ENCODE results near the gene SCRN2. TPM values are rescaled to one million over a fixed set of nuclear protein-coding genes. Genes with fewer than 3 reads are reported as not detected.
A peak's percentile ranks its signal among the peaks of the same experiment; 100 is the strongest.

Gene SCRN2
- 34.9 and 45.2 TPM in 2 replicates for total RNA-seq (ENCODE audit: low replicate concordance)
- long read RNA-seq, transcript SCRN2-202 (7 exons, 1,779 nt) = minor isoform, 5 of 25 reads
- long read RNA-seq, transcript SCRN2-201 (8 exons, 1,548 nt) = major isoform, 12 of 25 reads
- long read RNA-seq, partial matches to known transcripts = 3 of 25 reads
- long read RNA-seq, other reads (novel, unspliced or antisense) = 3 of 25 reads

- Mint-ChIP-seq H3K9me3 (no peaks in the 10 kb centered on the region), H3K4me1 (ENCODE audit: unreplicated experiment) (peaks cover 16% of the 10 kb centered on the region), H3K4me3 (peak within 1 kb of the TSS; percentile 95), H3K36me3 (no peaks in the 10 kb centered on the region), H3K27ac (peak within 1 kb of the TSS; percentile 81), H3K27me3 (peaks cover 22% of the 10 kb centered on the region)
- TF ChIP-seq, protein P1, sequence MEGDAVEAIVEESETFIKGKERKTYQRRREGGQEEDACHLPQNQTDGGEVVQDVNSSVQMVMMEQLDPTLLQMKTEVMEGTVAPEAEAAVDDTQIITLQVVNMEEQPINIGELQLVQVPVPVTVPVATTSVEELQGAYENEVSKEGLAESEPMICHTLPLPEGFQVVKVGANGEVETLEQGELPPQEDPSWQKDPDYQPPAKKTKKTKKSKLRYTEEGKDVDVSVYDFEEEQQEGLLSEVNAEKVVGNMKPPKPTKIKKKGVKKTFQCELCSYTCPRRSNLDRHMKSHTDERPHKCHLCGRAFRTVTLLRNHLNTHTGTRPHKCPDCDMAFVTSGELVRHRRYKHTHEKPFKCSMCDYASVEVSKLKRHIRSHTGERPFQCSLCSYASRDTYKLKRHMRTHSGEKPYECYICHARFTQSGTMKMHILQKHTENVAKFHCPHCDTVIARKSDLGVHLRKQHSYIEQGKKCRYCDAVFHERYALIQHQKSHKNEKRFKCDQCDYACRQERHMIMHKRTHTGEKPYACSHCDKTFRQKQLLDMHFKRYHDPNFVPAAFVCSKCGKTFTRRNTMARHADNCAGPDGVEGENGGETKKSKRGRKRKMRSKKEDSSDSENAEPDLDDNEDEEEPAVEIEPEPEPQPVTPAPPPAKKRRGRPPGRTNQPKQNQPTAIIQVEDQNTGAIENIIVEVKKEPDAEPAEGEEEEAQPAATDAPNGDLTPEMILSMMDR (conservative IDR thresholded peaks at IDR 0.05) = peak; percentile 94
- peak; percentile 95 for DNase-seq (ENCODE audit: extremely low spot score, unreplicated experiment)
Observed at GRCh38 chr17:47840742-47841487, at the start of gene SCRN2. SCRN2 (minus strand) TSS chr17:47841273; CDS start chr17:47840843, 430 bp downstream.

DNA sequence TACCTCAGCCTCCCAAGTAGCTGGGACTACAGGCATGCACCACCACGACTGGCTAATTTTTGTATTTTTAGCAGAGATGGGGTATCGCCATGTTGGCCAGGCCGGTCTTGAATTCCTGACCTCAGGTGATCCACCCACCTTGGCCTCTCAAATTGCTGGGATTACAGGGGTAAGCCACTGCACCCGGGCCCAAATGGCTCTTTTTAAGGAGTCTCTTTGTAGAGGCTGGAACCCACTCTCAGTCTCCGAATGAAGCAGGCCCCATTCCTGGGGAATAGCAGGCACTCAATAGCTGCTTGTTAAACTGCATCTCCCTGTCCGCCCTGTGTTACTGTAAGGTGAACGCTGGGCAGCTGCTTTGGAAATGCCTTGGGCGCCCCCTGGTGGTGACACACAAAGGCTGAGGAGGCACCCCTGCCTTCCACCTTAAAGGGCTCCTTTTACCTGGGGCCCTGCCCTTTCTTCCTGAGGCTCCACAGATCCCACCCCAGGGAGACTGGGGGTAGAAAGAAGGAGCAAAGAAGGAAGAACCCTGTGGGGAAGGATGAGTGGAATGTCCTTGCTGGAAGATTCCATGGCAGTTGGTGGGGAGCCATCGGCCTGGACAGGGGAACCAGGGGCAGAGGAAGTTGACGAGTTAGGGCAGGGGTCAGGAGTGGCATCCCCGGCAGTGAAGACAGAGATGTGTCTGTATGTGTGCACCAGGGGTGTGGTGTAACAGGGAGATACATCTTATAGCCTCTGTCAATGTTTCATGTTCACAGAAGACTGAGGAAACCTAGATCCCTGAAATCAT is 48.9 kb upstream of the SCRN2 start:
- Mint-ChIP-seq H3K27me3 (no peaks in the 10 kb centered on the region), H3K4me1 (ENCODE audit: unreplicated experiment) (peaks cover 17% of the 10 kb centered on the region), H3K36me3 (no peaks in the 10 kb centered on the region), H3K27ac (peak overlapping the region; percentile 80), H3K4me3 (peak overlapping the region; percentile 59), H3K9me3 (no peaks in the 10 kb centered on the region)
- TF ChIP-seq, protein P1 (conservative IDR thresholded peaks at IDR 0.05) = peak; percentile 97
- peak; percentile 91 for DNase-seq (ENCODE audit: extremely low spot score, unreplicated experiment)

GRCh38 chr17:47888293-47888692 is 47.2 kb upstream of the SCRN2 start:
- H3K36me3 Mint-ChIP-seq = no peaks in the 10 kb centered on the region
- no peaks in the 10 kb centered on the region for H3K9me3 Mint-ChIP-seq
- H3K27me3 Mint-ChIP-seq = peaks cover 3% of the 10 kb centered on the region
- H3K4me3 Mint-ChIP-seq = no peak overlapping the region
- peak overlapping the region; percentile 74 for H3K27ac Mint-ChIP-seq
- TF ChIP-seq, protein P1 (conservative IDR thresholded peaks at IDR 0.05) = no peak
- peaks cover 14% of the 10 kb centered on the region for H3K4me1 Mint-ChIP-seq (ENCODE audit: unreplicated experiment)
- no peak for DNase-seq (ENCODE audit: extremely low spot score, unreplicated experiment)

DNA sequence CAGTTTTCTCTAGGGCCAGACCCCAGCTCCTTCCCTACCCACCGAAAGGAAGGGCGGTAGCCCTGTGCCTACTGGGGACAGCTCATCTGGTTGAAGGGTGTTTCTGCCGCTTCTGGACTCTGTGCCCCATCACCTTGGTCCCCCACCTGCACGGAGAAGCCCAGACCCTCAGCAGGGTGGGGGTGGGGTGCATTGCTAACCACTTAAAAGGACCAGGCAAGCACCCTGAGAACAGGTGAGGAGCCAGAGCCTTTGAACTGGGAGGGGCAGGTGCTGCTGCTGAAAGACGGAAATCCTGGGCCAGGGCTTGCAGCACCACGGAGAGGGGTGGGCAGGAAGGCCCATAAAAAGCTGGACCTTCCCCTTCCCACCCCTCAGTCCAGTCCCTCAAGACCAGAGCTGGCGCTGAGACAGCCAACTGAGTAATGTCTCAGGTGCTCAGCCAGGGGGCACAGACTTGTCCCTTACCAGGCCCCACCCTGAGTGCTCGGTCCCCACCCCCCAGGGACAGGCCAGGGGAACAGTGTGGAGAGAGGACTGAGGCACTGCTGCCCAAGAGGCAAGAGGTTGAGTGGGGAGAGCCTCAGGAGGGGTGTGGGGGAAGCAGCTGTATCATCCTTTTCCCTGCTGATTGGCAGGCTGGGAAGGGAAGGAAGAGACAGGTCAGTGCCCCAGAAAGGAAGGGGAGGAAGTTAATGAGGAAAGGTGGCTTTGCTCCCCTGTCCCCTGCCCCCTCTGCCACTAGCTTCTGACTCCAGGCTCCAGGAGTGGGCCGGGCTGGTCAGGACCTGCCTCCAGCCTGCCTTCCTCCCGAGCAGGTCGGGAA is 44.0 kb upstream of the SCRN2 start:
- DNase-seq (ENCODE audit: extremely low spot score, unreplicated experiment) = no peak
- Mint-ChIP-seq H3K4me3 (peak overlapping the region; percentile 49), H3K27me3 (peaks cover 21% of the 10 kb centered on the region), H3K36me3 (no peaks in the 10 kb centered on the region), H3K27ac (peak overlapping the region; percentile 84), H3K9me3 (no peaks in the 10 kb centered on the region), H3K4me1 (ENCODE audit: unreplicated experiment) (peaks cover 15% of the 10 kb centered on the region)
- TF ChIP-seq, protein P1 (conservative IDR thresholded peaks at IDR 0.05) = no peak

DNA sequence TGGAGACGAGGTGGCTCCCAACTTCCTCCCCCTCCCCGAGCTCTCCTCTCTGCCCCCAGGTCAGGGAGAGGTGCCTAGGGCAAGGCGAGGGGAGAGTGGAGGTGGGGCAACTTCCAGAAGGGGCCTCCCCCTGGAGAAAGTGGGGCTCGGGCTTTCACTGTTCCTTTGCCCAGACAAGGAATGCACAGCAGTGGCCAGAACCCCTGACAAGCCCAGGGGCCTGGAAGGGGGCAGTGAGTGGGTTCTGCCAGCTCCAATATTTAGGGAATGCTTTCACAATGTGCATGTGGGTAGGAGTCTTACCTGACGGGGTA is 43.3 kb upstream of the SCRN2 start:
- peak overlapping the region; percentile 84 for H3K27ac Mint-ChIP-seq
- H3K4me1 Mint-ChIP-seq (ENCODE audit: unreplicated experiment) = peaks cover 15% of the 10 kb centered on the region
- H3K4me3 Mint-ChIP-seq = peak overlapping the region; percentile 49
- DNase-seq (ENCODE audit: extremely low spot score, unreplicated experiment) = no peak
- H3K36me3 Mint-ChIP-seq = no peaks in the 10 kb centered on the region
- H3K27me3 Mint-ChIP-seq = peaks cover 23% of the 10 kb centered on the region
- TF ChIP-seq, protein P1 (conservative IDR thresholded peaks at IDR 0.05) = no peak
- no peaks in the 10 kb centered on the region for H3K9me3 Mint-ChIP-seq

Data from type B pancreatic cell (in vitro differentiated cells).